Activated CD8-positive, alpha-beta memory T cell treated with anti-CD3 and anti-CD28 coated beads, Interleukin-2, amount 50 U/mL, for 4 hours (primary cell): ENCODE measurements around the gene GPATCH3.
"Not testable (repeated sequence)": the region's sequence is repeated elsewhere in the genome, so short reads cannot be mapped to it uniquely, and the experiment has no call there.

Source experiments
- DNase-seq: peaks from one replicate; pipeline ENCODE4 v3.0.0-alpha.2; 2020

The GPATCH3 gene

GRCh38 chr1:26863685-26864077 lies 36.6 kb downstream of the GPATCH3 start:
- DNase-seq = no peak

GRCh38 chr1:26862781-26863684 lies 37.2 kb downstream of the GPATCH3 start, which contains the start of gene SFN:
Gene SFN, plus strand, starts transcription at chr1:26863149. Its CDS starts 64 bp downstream, at chr1:26863213.
- DNase-seq = peak; percentile 45

GRCh38 chr1:26861889-26862378 lies 38.3 kb downstream of the GPATCH3 start:
- DNase-seq = no peak

GRCh38 chr1:26861286-26861701 lies 39.0 kb downstream of the GPATCH3 start:
- no peak for DNase-seq

- no peak for DNase-seq
These were observed 41.2 kb downstream of the GPATCH3 start for GRCh38 chr1:26858891-26859640.

GRCh38 chr1:26858160-26858559 lies 42.1 kb downstream of the GPATCH3 start:
- no peak for DNase-seq

- no peak for DNase-seq
These were observed 42.7 kb downstream of the GPATCH3 start for GRCh38 chr1:26857473-26858060.

- DNase-seq = no peak
These were observed 43.4 kb downstream of the GPATCH3 start for GRCh38 chr1:26856604-26857469.

GRCh38 chr1:26856181-26856580 lies 44.1 kb downstream of the GPATCH3 start:
- DNase-seq = no peak

- DNase-seq = no peak
These were observed 44.6 kb downstream of the GPATCH3 start for GRCh38 chr1:26855636-26856035.

GRCh38 chr1:26854906-26855305 lies 45.4 kb downstream of the GPATCH3 start:
- no peak for DNase-seq

GRCh38 chr1:26853600-26853999 lies 46.7 kb downstream of the GPATCH3 start:
- no peak for DNase-seq

GRCh38 chr1:26853156-26853555 lies 47.1 kb downstream of the GPATCH3 start:
- DNase-seq = peak; percentile 87

GRCh38 chr1:26852701-26853100 lies 47.6 kb downstream of the GPATCH3 start:
- DNase-seq = no peak

- no peak for DNase-seq
These were observed 49.1 kb downstream of the GPATCH3 start for GRCh38 chr1:26851106-26851684.

GRCh38 chr1:26848941-26849774 lies 51.1 kb downstream of the GPATCH3 start:
- no peak for DNase-seq

- DNase-seq = no peak
These were observed 51.8 kb downstream of the GPATCH3 start for GRCh38 chr1:26848499-26848898.

GRCh38 chr1:26847826-26848225 lies 52.4 kb downstream of the GPATCH3 start:
- DNase-seq = not testable (repeated sequence)

- DNase-seq = no peak
These were observed 55.7 kb downstream of the GPATCH3 start for GRCh38 chr1:26844424-26845196.
